ENCODE results near the gene GRK4. TPM values are rescaled to one million over a fixed set of nuclear protein-coding genes. Genes with fewer than 3 reads are reported as not detected.

The GRK4 gene
- total and polyA plus RNA-seq, 2 donors (not counting 1 experiment from before 2014, with no cell fraction given): 0.73 to 2.3 TPM

DNA sequence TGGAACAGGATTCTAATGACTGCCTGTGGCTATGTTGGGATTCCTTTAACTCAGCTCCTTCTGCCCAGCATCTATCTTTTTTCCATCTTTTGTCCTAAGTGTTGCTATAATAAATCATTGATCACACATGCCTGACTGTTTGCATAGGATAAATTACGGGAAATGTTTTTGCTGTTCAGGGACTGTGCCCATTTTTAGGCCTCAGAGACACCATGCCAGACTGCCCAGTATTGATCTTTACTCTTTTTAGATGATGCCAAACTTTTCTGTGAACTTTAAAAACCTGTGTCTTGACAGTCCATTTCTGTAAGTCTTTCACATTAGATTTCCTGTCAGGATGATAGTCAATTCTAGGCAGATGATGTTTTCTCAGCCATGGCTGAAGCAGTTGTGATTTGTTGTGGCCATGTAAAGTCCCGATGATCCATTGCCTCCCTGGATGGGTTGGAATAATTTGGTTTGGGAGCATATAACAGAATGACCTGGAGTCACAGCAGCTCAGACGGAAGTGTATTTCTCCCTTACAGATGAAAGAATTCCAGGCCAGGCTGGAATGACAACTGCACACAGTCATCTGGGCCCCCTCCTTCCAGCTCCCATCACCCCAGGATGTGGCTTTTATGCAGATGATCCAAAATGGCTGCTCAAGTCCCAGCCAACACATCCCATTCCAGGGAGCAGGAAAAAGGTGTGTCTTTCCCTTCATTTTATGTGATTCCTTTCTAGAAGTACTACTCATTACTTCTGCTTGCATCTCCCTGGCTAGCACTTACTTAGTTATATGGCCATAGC lies 107.5 kb downstream of the GRK4 start:
- Histone ChIP-seq H3K36me3 (replicated peaks in 1 of 2; ENCODE audit: control extremely low read depth in 1 of 2, control insufficient read depth in 1 of 2, extremely low read depth in 1 of 2, insufficient read depth in 2 of 2, low read length in 1 of 2) (no peaks in the 10 kb centered on the region), H3K27ac (ENCODE audit: low read length in 2 of 2) (no peak overlapping the region), H3K27me3 (replicated peaks in 1 of 4; ENCODE audit: control extremely low read depth in 1 of 4, control insufficient read depth in 3 of 4, insufficient read depth in 4 of 4, low read length in 3 of 4) (no peaks in the 10 kb centered on the region), H3K4me2 (replicated peaks; ENCODE audit: low read depth, low read length, poor library complexity, severe bottlenecking) (no peak overlapping the region), H3K9me3 (ENCODE audit: control extremely low read depth in 1 of 3, control insufficient read depth in 2 of 3, insufficient read depth in 1 of 3, low read length in 2 of 3) (no peaks in the 10 kb centered on the region), H3K9ac (ENCODE audit: low read length) (no peak overlapping the region), H3K4me3 (ENCODE audit: control extremely low read depth in 1 of 5, extremely low read depth in 1 of 5, insufficient read depth in 1 of 5, low read depth in 2 of 5, low read length in 4 of 5) (no peak overlapping the region), H3K79me2 (ENCODE audit: control insufficient read depth, insufficient read depth, low read length) (peaks cover 10% of the 10 kb centered on the region), H2AFZ (ENCODE audit: insufficient read depth, low read depth, low read length, poor library complexity, severe bottlenecking) (no peak overlapping the region), H4K20me1 (ENCODE audit: control insufficient read depth, insufficient read depth, low read length, poor library complexity, severe bottlenecking) (peaks cover 7% of the 10 kb centered on the region), H3K4me1 (ENCODE audit: control insufficient read depth in 2 of 2, insufficient read depth in 2 of 2, low read length in 2 of 2) (peaks cover 9 to 18% of the 10 kb centered on the region in 2 donors)
- DNase-seq (no peak), ATAC-seq (ENCODE audit: low read depth) (no peak)
- no peak overlapping the region for H3K27ac Mint-ChIP-seq
- ChIA-PET POLR2A (no interaction called here), CTCF (interaction anchor here (1.0 kb wide), 1 partner anchor 15 kb away, joined by 3 read pairs; no protein-coding TSS in a partner anchor)
- H3K4me3 Mint-ChIP-seq: no peak overlapping the region
- intact Hi-C loops (cut with micrococcal nuclease): loop anchor here (10.0 kb wide), 1 partner anchor 1486 kb away; no protein-coding TSS in a partner anchor
- no peak for TF ChIP-seq EZH2 (IDR thresholded peaks at IDR 0.05; ENCODE audit: borderline replicate concordance, insufficient read depth, low read depth, low read length, poor library complexity, severe bottlenecking)
- TF ChIP-seq, protein P1, sequence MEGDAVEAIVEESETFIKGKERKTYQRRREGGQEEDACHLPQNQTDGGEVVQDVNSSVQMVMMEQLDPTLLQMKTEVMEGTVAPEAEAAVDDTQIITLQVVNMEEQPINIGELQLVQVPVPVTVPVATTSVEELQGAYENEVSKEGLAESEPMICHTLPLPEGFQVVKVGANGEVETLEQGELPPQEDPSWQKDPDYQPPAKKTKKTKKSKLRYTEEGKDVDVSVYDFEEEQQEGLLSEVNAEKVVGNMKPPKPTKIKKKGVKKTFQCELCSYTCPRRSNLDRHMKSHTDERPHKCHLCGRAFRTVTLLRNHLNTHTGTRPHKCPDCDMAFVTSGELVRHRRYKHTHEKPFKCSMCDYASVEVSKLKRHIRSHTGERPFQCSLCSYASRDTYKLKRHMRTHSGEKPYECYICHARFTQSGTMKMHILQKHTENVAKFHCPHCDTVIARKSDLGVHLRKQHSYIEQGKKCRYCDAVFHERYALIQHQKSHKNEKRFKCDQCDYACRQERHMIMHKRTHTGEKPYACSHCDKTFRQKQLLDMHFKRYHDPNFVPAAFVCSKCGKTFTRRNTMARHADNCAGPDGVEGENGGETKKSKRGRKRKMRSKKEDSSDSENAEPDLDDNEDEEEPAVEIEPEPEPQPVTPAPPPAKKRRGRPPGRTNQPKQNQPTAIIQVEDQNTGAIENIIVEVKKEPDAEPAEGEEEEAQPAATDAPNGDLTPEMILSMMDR (IDR thresholded peaks at IDR 0.05): no peak
- no peaks in the 10 kb centered on the region for H3K27me3 Mint-ChIP-seq
- peaks cover 10% of the 10 kb centered on the region for H3K4me1 Mint-ChIP-seq
- WGBS (ENCODE audit: insufficient coverage): no CpG with 5 or more reads among the region's 3 CpGs
- no peaks in the 10 kb centered on the region for H3K9me3 Mint-ChIP-seq (ENCODE audit: insufficient read depth)

DNA sequence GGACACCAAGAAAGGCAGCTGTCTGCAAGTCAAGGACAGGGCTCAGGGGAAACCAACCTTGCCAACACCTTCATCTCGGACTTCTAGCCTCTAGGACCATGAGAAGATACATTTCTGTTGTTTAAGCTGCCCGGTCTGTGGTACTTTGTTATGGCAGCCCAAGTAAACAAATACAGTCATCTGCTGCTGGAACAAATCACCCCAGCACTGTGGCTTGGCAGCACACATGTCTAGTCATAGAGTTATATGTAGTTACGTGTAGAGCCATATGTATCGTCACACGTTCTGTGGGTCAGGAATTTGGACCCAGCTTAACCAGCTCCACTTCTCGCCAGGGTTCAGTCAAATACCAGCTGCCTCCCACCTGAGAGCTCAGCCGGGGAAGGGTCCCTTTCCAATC lies 108.4 kb downstream of the GRK4 start:
- 97% methylated on average over 7 of the region's 7 CpGs for WGBS (ENCODE audit: insufficient coverage)
- peak overlapping the region; percentile 65 for H3K27ac Mint-ChIP-seq
- no peak overlapping the region for H3K4me3 ChIP-seq (ENCODE audit: control extremely low read depth in 1 of 5, extremely low read depth in 1 of 5, insufficient read depth in 1 of 5, low read depth in 2 of 5, low read length in 4 of 5)

More for the DNA sequence above, 108.4 kb downstream of the GRK4 start:
- Histone ChIP-seq H3K36me3 (replicated peaks in 1 of 2; ENCODE audit: control extremely low read depth in 1 of 2, control insufficient read depth in 1 of 2, extremely low read depth in 1 of 2, insufficient read depth in 2 of 2, low read length in 1 of 2) (no peaks in the 10 kb centered on the region), H3K9ac (ENCODE audit: low read length) (no peak overlapping the region), H3K4me2 (replicated peaks; ENCODE audit: low read depth, low read length, poor library complexity, severe bottlenecking) (no peak overlapping the region), H3K9me3 (ENCODE audit: control extremely low read depth in 1 of 3, control insufficient read depth in 2 of 3, insufficient read depth in 1 of 3, low read length in 2 of 3) (no peaks in the 10 kb centered on the region), H3K79me2 (ENCODE audit: control insufficient read depth, insufficient read depth, low read length) (peaks cover 19% of the 10 kb centered on the region), H3K27ac (ENCODE audit: low read length in 2 of 2) (no peak overlapping the region), H3K27me3 (replicated peaks in 1 of 4; ENCODE audit: control extremely low read depth in 1 of 4, control insufficient read depth in 3 of 4, insufficient read depth in 4 of 4, low read length in 3 of 4) (no peaks in the 10 kb centered on the region), H2AFZ (ENCODE audit: insufficient read depth, low read depth, low read length, poor library complexity, severe bottlenecking) (no peak overlapping the region), H3K4me1 (ENCODE audit: control insufficient read depth in 2 of 2, insufficient read depth in 2 of 2, low read length in 2 of 2) (peaks cover 18 to 27% of the 10 kb centered on the region in 2 donors), H4K20me1 (ENCODE audit: control insufficient read depth, insufficient read depth, low read length, poor library complexity, severe bottlenecking) (peaks cover 10% of the 10 kb centered on the region)
- Mint-ChIP-seq H3K9me3 (ENCODE audit: insufficient read depth) (no peaks in the 10 kb centered on the region), H3K27me3 (no peaks in the 10 kb centered on the region), H3K4me1 (peaks cover 17% of the 10 kb centered on the region), H3K4me3 (peak overlapping the region; percentile 73)
- POLR2A ChIA-PET: no interaction called here
- no peak for DNase-seq
- intact Hi-C loops (cut with micrococcal nuclease): loop anchor here (10.0 kb wide), 1 partner anchor 1487 kb away; no protein-coding TSS in a partner anchor
- no peak for ATAC-seq (ENCODE audit: low read depth)
- TF ChIP-seq, protein P1 (IDR thresholded peaks at IDR 0.05): no peak
- no peak for TF ChIP-seq EZH2 (IDR thresholded peaks at IDR 0.05; ENCODE audit: borderline replicate concordance, insufficient read depth, low read depth, low read length, poor library complexity, severe bottlenecking)
- CTCF ChIA-PET: no interaction called here
